Measurements from ENCODE around the gene DCN.

DCN gene

GRCh38 chr12:91173124-91173523, 9.5 kb downstream of the DCN start:
- H3K27me3 ChIP-seq (ENCODE audit: insufficient read depth, low read length, poor library complexity, severe bottlenecking), result no peaks in the 10 kb centered on the region
- H3K4me1 ChIP-seq (ENCODE audit: insufficient read depth, low read length, poor library complexity, severe bottlenecking), result no peaks in the 10 kb centered on the region
- TF ChIP-seq, protein P1, sequence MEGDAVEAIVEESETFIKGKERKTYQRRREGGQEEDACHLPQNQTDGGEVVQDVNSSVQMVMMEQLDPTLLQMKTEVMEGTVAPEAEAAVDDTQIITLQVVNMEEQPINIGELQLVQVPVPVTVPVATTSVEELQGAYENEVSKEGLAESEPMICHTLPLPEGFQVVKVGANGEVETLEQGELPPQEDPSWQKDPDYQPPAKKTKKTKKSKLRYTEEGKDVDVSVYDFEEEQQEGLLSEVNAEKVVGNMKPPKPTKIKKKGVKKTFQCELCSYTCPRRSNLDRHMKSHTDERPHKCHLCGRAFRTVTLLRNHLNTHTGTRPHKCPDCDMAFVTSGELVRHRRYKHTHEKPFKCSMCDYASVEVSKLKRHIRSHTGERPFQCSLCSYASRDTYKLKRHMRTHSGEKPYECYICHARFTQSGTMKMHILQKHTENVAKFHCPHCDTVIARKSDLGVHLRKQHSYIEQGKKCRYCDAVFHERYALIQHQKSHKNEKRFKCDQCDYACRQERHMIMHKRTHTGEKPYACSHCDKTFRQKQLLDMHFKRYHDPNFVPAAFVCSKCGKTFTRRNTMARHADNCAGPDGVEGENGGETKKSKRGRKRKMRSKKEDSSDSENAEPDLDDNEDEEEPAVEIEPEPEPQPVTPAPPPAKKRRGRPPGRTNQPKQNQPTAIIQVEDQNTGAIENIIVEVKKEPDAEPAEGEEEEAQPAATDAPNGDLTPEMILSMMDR (conservative IDR thresholded peaks at IDR 0.05; ENCODE audit: low read length), result no peak
- TF ChIP-seq EZH2phosphoT487 (IDR thresholded peaks at IDR 0.05; ENCODE audit: borderline replicate concordance), result no peak
- no peaks in the 10 kb centered on the region for H3K36me3 ChIP-seq (ENCODE audit: insufficient read depth, low read length)
- no peak overlapping the region for H2AFZ ChIP-seq (ENCODE audit: low read length)
- no peak overlapping the region for H3K9ac ChIP-seq (ENCODE audit: low read depth, low read length, poor library complexity, severe bottlenecking)
- H3K79me2 ChIP-seq (ENCODE audit: insufficient read depth, low read length), result no peaks in the 10 kb centered on the region
- no peak overlapping the region for H3K4me3 ChIP-seq (ENCODE audit: low read length, poor library complexity, severe bottlenecking)
- H4K20me1 ChIP-seq (ENCODE audit: insufficient read depth, low read length, poor library complexity, severe bottlenecking), result no peaks in the 10 kb centered on the region
- H3K9me2 ChIP-seq (replicated peaks; ENCODE audit: low read depth, low read length), result no peaks in the 10 kb centered on the region
- no peaks in the 10 kb centered on the region for H3K9me3 ChIP-seq (ENCODE audit: insufficient read depth, low read depth, low read length)
- H3K4me2 ChIP-seq (ENCODE audit: low read depth, low read length, poor library complexity, severe bottlenecking), result no peak overlapping the region
- no peaks in the 10 kb centered on the region for H3F3A ChIP-seq (ENCODE audit: low read depth)

- Histone ChIP-seq H3K4me1 (ENCODE audit: insufficient read depth, low read length, poor library complexity, severe bottlenecking) (no peaks in the 10 kb centered on the region), H3K4me2 (ENCODE audit: low read depth, low read length, poor library complexity, severe bottlenecking) (no peak overlapping the region), H3K27me3 (ENCODE audit: insufficient read depth, low read length, poor library complexity, severe bottlenecking) (no peaks in the 10 kb centered on the region), H3K4me3 (ENCODE audit: low read length, poor library complexity, severe bottlenecking) (no peak overlapping the region), H3K9me2 (replicated peaks; ENCODE audit: low read depth, low read length) (no peaks in the 10 kb centered on the region), H3K79me2 (ENCODE audit: insufficient read depth, low read length) (no peaks in the 10 kb centered on the region), H4K20me1 (ENCODE audit: insufficient read depth, low read length, poor library complexity, severe bottlenecking) (no peaks in the 10 kb centered on the region), H3F3A (ENCODE audit: low read depth) (no peaks in the 10 kb centered on the region), H3K36me3 (ENCODE audit: insufficient read depth, low read length) (no peaks in the 10 kb centered on the region), H3K9ac (ENCODE audit: low read depth, low read length, poor library complexity, severe bottlenecking) (no peak overlapping the region), H2AFZ (ENCODE audit: low read length) (no peak overlapping the region), H3K9me3 (ENCODE audit: insufficient read depth, low read depth, low read length) (no peaks in the 10 kb centered on the region)
- TF ChIP-seq, protein P1 (conservative IDR thresholded peaks at IDR 0.05; ENCODE audit: low read length), result no peak
- TF ChIP-seq EZH2phosphoT487 (IDR thresholded peaks at IDR 0.05; ENCODE audit: borderline replicate concordance), result no peak
Measured at GRCh38 chr12:91172096-91172495, 10.5 kb downstream of the DCN start.

DNA sequence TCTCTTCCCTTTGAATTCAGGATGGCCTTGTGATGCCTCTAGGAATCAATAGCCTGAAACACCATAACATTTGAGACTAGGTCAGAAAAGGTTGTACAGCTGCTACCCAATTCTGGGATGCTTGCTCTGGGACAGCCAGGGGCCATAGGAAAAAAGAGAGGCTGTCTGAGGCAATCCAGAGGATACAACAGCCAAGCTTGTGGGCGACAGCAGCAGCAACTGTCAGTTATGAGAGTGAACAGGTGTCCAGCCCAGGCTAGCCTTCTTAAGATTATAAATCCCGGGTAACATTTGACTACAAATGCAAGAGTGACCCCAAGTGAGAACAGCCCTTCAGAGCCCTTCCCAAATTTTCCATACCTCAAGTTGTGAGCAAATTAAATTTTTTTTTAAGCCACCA, 11.1 kb downstream of the DCN start:
- no peak overlapping the region for H2AFZ ChIP-seq (ENCODE audit: low read length)
- H3K4me3 ChIP-seq (ENCODE audit: low read length, poor library complexity, severe bottlenecking), result no peak overlapping the region
- H3F3A ChIP-seq (ENCODE audit: low read depth), result no peaks in the 10 kb centered on the region
- H3K4me1 ChIP-seq (ENCODE audit: insufficient read depth, low read length, poor library complexity, severe bottlenecking), result no peaks in the 10 kb centered on the region
- H3K9me3 ChIP-seq (ENCODE audit: insufficient read depth, low read depth, low read length), result no peaks in the 10 kb centered on the region
- no peaks in the 10 kb centered on the region for H3K9me2 ChIP-seq (replicated peaks; ENCODE audit: low read depth, low read length)
- no peaks in the 10 kb centered on the region for H3K27me3 ChIP-seq (ENCODE audit: insufficient read depth, low read length, poor library complexity, severe bottlenecking)
- H4K20me1 ChIP-seq (ENCODE audit: insufficient read depth, low read length, poor library complexity, severe bottlenecking), result no peaks in the 10 kb centered on the region
- H3K36me3 ChIP-seq (ENCODE audit: insufficient read depth, low read length), result no peaks in the 10 kb centered on the region
- H3K4me2 ChIP-seq (ENCODE audit: low read depth, low read length, poor library complexity, severe bottlenecking), result no peak overlapping the region
- H3K79me2 ChIP-seq (ENCODE audit: insufficient read depth, low read length), result no peaks in the 10 kb centered on the region
- TF ChIP-seq EZH2phosphoT487 (IDR thresholded peaks at IDR 0.05; ENCODE audit: borderline replicate concordance), result no peak
- TF ChIP-seq, protein P1 (conservative IDR thresholded peaks at IDR 0.05; ENCODE audit: low read length), result no peak
- no peak overlapping the region for H3K9ac ChIP-seq (ENCODE audit: low read depth, low read length, poor library complexity, severe bottlenecking)

All from Loucy (cell line).